HCT116 (cell line): ENCODE data around the gene PPP1R16B. TPM values are rescaled to one million over a fixed set of nuclear protein-coding genes. Genes with fewer than 3 reads are reported as not detected.

ENCODE experiments used
- ATAC-seq: fragments of 200-7000 bp; cut with Tn5 transposase; 2 replicates; pipeline ENCODE4 v1.9.1; 2020; ENCODE audit warnings: mild to moderate bottlenecking, moderate library complexity
- BruUV-seq: library from RNA; stranded (reverse); fragments of 400-500 nt; replicated peaks from 2 replicates; lab custom pipeline; 2021; lab: Mats Ljungman, UMichigan
- CTCF ChIA-PET: fragments of 300-600 bp; sonication (Branson Sonifier 250); formaldehyde crosslinking; loops from one replicate; lab custom pipeline; 2021; ENCODE audit warnings: antibody characterized with exemption; lab: Charles Lee
- POLR2A ChIA-PET: fragments of 300-600, 350-600 bp; sonication (Branson Sonifier 250); formaldehyde crosslinking; loops from one replicate; lab custom pipeline; 2021; ENCODE audit warnings: antibody characterized with exemption; lab: Charles Lee
- RAD21 ChIA-PET, 2 experiments: fragments of 300-600 bp; sonication (Branson Sonifier 250); formaldehyde crosslinking; loops; one replicate each; lab custom pipeline; 2023; ENCODE audit warnings: low total read pairs in 2 of 2; ENCODE audit not compliant: uncharacterized antibody in 2 of 2, unreplicated experiment in 2 of 2, low non-redundant PET in 1 of 2; lab: Charles Lee
- DNase-seq: peaks from one replicate; pipeline ENCODE4 v3.0.0-alpha.2; 2010; ENCODE audit warnings: low read depth, low spot score
- H2AFZ ChIP-seq: fragments of 200-600 bp; shearing (Covaris generic), sonication (generic); 2 replicates; pipeline ENCODE4 v1.6.1; 2017; ENCODE audit warnings: low read depth, mixed run types, mixed read lengths, antibody characterized with exemption, low read length; ENCODE audit not compliant: poor library complexity, severe bottlenecking
- H3K27ac ChIP-seq: 2 replicates; pipeline ENCODE4 v1.5.1; 2012; ENCODE audit warnings: low read depth, low read length
- H3K27me3 ChIP-seq: fragments of 200-600 bp; sonication (generic); 2 replicates; pipeline ENCODE4 v1.6.1; 2016; ENCODE audit warnings: mixed run types, low read length, mixed read lengths; ENCODE audit not compliant: insufficient read depth
- H3K36me3 ChIP-seq, 2 experiments: fragments of 200-500 bp in 1 of 2; fragments of 200-600 bp in 1 of 2; sonication (Bioruptor generic) in 1 of 2; sonication (generic) in 1 of 2; 2 replicates each; pipeline versions ENCODE4 v1.5.1 to v1.6.1; 2014 to 2016; ENCODE audit warnings: low read length in 2 of 2, inconsistent platforms in 1 of 2, mixed read lengths in 1 of 2, mixed run types in 1 of 2; ENCODE audit not compliant: insufficient read depth in 2 of 2, control insufficient read depth in 1 of 2
- H3K4me1 ChIP-seq, 2 experiments: fragments of 200-600 bp in 1 of 2; sonication (generic) in 1 of 2; 2 replicates each; pipeline versions ENCODE4 v1.5.1 to v1.6.1; 2012 to 2017; ENCODE audit warnings: low read length in 2 of 2, inconsistent platforms in 1 of 2, mild to moderate bottlenecking in 1 of 2, mixed read lengths in 1 of 2, mixed run types in 1 of 2, moderate library complexity in 1 of 2; ENCODE audit not compliant: insufficient read depth in 2 of 2, control insufficient read depth in 1 of 2
- H3K4me2 ChIP-seq: fragments of 200-600 bp; sonication (generic); 2 replicates; pipeline ENCODE4 v1.6.1; 2017; ENCODE audit warnings: mixed run types, low read length, mixed read lengths
- H3K4me3 ChIP-seq, 2 experiments: fragments of 200-600 bp in 1 of 2; sonication (generic) in 1 of 2; replicated peaks in 1 of 2; 2 replicates each; pipeline ENCODE4 v1.5.1; 2011 to 2016; ENCODE audit warnings: low read length in 2 of 2, control low read depth in 1 of 2, low read depth in 1 of 2, mild to moderate bottlenecking in 1 of 2, mixed read lengths in 1 of 2, mixed run types in 1 of 2
- H3K79me2 ChIP-seq: fragments of 200-600 bp; sonication (generic); 2 replicates; pipeline ENCODE4 v1.6.1; 2017; ENCODE audit warnings: mild to moderate bottlenecking, mixed run types, low read length, moderate library complexity, mixed read lengths; ENCODE audit not compliant: insufficient read depth
- H3K9ac ChIP-seq: fragments of 200-600 bp; sonication (generic); 2 replicates; pipeline ENCODE4 v1.6.1; 2016; ENCODE audit warnings: low read length, mixed read lengths
- H3K9me2 ChIP-seq: fragments of 200-600 bp; sonication (generic), shearing (Covaris generic); 2 replicates; pipeline ENCODE4 v1.6.1; 2017; ENCODE audit warnings: mixed run types, mild to moderate bottlenecking, moderate library complexity; ENCODE audit not compliant: insufficient read depth
- H3K9me3 ChIP-seq, 2 experiments: fragments of 200-500 bp in 1 of 2; fragments of 200-600 bp in 1 of 2; sonication (Bioruptor generic) in 1 of 2; sonication (generic) in 1 of 2; 2 replicates each; pipeline ENCODE4 v1.6.1; 2014 to 2017; ENCODE audit warnings: low read length in 2 of 2, mixed read lengths in 2 of 2, inconsistent platforms in 1 of 2, low read depth in 1 of 2, mild to moderate bottlenecking in 1 of 2, mixed run types in 1 of 2, moderate library complexity in 1 of 2; ENCODE audit not compliant: control insufficient read depth in 1 of 2, insufficient read depth in 1 of 2
- H4K20me1 ChIP-seq: fragments of 200-600 bp; sonication (generic), shearing (Covaris generic); 2 replicates; pipeline ENCODE4 v1.6.1; 2017; ENCODE audit warnings: mixed run types, mild to moderate bottlenecking, moderate library complexity; ENCODE audit not compliant: insufficient read depth
- CBX3 ChIP-seq: IDR thresholded peaks from 2 replicates; pipeline ENCODE4 v1.6.1; 2012; ENCODE audit warnings: low read depth
- CEBPB ChIP-seq: IDR thresholded peaks from 2 replicates; pipeline ENCODE4 v1.6.1; 2012; ENCODE audit warnings: low read depth
- CTCF ChIP-seq, 3 experiments: fragments of 200-600 bp in 1 of 3; sonication (generic) in 1 of 3; IDR thresholded peaks in 2 of 3; conservative IDR thresholded peaks in 1 of 3; 2 replicates each; pipeline ENCODE4 v1.5.1; 2012 to 2017; ENCODE audit warnings: low read depth in 2 of 3, low read length in 2 of 3, antibody characterized with exemption in 1 of 3, borderline replicate concordance in 1 of 3, control low read depth in 1 of 3, mild to moderate bottlenecking in 1 of 3, mixed read lengths in 1 of 3, mixed run types in 1 of 3, moderate library complexity in 1 of 3; ENCODE audit not compliant: insufficient read depth in 1 of 3
- ELF1 ChIP-seq: IDR thresholded peaks from 2 replicates; pipeline ENCODE4 v1.6.1; 2012; ENCODE audit warnings: low read depth, borderline replicate concordance
- EZH2 ChIP-seq: fragments of 200-600 bp; sonication (generic); IDR thresholded peaks from 2 replicates; pipeline ENCODE4 v1.6.1; 2017; ENCODE audit warnings: antibody characterized with exemption, mixed run types
- EZH2phosphoT487 ChIP-seq: fragments of 200-600 bp; IDR thresholded peaks from 2 replicates; pipeline ENCODE4 v1.6.1; 2018; ENCODE audit warnings: antibody characterized with exemption, borderline replicate concordance
- JUND ChIP-seq: IDR thresholded peaks from 2 replicates; pipeline ENCODE4 v1.6.1; 2012
- POLR2A ChIP-seq: IDR thresholded peaks from 2 replicates; pipeline ENCODE4 v1.7.0; 2011; ENCODE audit warnings: borderline replicate concordance; ENCODE audit not compliant: insufficient read depth, insufficient read length; ENCODE audit errors: extremely low read depth
- POLR2AphosphoS5 ChIP-seq: IDR thresholded peaks from 2 replicates; pipeline ENCODE4 v1.6.1; 2011; ENCODE audit warnings: mild to moderate bottlenecking, low read depth, low read length, moderate library complexity
- RAD21 ChIP-seq: IDR thresholded peaks from 2 replicates; pipeline ENCODE4 v1.6.1; 2012; ENCODE audit warnings: low read depth, mild to moderate bottlenecking
- SIN3A ChIP-seq: IDR thresholded peaks from 2 replicates; pipeline ENCODE4 v1.6.1; 2012; ENCODE audit warnings: low read depth
- SP1 ChIP-seq: IDR thresholded peaks from 2 replicates; pipeline ENCODE4 v1.6.1; 2012; ENCODE audit warnings: low read depth
- YY1 ChIP-seq: IDR thresholded peaks from 2 replicates; pipeline ENCODE4 v1.6.1; 2011; ENCODE audit warnings: low read length, low read depth, moderate library complexity, mild to moderate bottlenecking; ENCODE audit not compliant: insufficient replicate concordance; ENCODE audit errors: extremely low read depth
- intact Hi-C: fragments of 100-400 bp; cut with micrococcal nuclease; formaldehyde crosslinking; loops from 2 replicates; pipeline ENCODE4 v1.10.0; 2022
- total RNA-seq: library from RNA; stranded (reverse); gene quantifications from one replicate; pipeline ENCODE4 v1.2.1, GENCODE V29; 2021; ENCODE audit not compliant: unreplicated experiment
- TF ChIP-seq, protein P1 (sequence below): IDR thresholded peaks from 2 replicates; pipeline ENCODE4 v1.6.1; 2012
- TF ChIP-seq, protein P2 (sequence below): IDR thresholded peaks from 2 replicates; pipeline ENCODE4 v1.6.1; 2012

Gene PPP1R16B
- total RNA-seq, 1 experiment from 2014 or later: 0.52 TPM

DNA sequence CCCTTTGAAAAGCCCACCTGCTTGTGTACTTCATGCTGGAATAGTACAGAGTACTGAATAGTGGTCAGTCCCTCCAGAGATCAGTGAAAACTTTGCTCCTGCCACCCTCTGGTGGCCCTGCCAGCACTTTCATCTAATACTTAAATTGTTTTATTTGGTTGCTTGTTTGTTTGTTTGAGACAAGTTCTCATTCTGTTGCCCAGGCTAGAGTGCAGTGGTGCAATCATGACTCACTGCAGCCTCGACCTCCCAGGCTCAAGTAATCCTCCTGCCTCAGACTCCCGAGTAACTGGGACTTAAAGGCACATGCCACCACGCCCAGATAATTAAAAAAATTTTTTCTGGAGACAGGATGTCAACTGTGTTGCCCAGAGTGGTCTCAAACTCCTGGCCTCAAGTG is 129.8 kb downstream of the PPP1R16B start:
- POLR2A ChIA-PET: no interaction called here
- peaks cover 7% of the 10 kb centered on the region; the same call in 1 of the 2 replicates for H4K20me1 ChIP-seq
- no peak overlapping the region for H3K27ac ChIP-seq
- CTCF ChIA-PET: no interaction called here
- H3K9me3 ChIP-seq: no peaks in the 10 kb centered on the region
- no peaks in the 10 kb centered on the region for H3K9me2 ChIP-seq
- TF ChIP-seq CEBPB: peak; percentile 24; the same call in 1 of the 2 replicates
- peak; percentile 22 to 45 (median 28); a peak in 4 of 6 replicates for TF ChIP-seq CTCF (IDR thresholded peaks at IDR 0.05 in 2 of 3, conservative IDR thresholded peaks at IDR 0.05 in 1 of 3; ENCODE audit: borderline replicate concordance in 1 of 3, insufficient read depth in 1 of 3, low read depth in 2 of 3, low read length in 2 of 3)
- no peak for TF ChIP-seq SP1
- TF ChIP-seq, protein P1, sequence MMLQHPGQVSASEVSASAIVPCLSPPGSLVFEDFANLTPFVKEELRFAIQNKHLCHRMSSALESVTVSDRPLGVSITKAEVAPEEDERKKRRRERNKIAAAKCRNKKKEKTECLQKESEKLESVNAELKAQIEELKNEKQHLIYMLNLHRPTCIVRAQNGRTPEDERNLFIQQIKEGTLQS: no peak
- TF ChIP-seq, protein P2, sequence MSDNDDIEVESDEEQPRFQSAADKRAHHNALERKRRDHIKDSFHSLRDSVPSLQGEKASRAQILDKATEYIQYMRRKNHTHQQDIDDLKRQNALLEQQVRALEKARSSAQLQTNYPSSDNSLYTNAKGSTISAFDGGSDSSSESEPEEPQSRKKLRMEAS: no peak
- no peak for TF ChIP-seq YY1
- peak; percentile 45; the same call in 1 of the 2 replicates for TF ChIP-seq RAD21
- no peak for TF ChIP-seq EZH2
- TF ChIP-seq ELF1: no peak
- no peak for TF ChIP-seq POLR2A
- TF ChIP-seq CBX3: no peak
- no peak for TF ChIP-seq EZH2phosphoT487
- TF ChIP-seq SIN3A: no peak
- no peak for TF ChIP-seq POLR2AphosphoS5
- no peak for TF ChIP-seq JUND
- intact Hi-C loops: no loop called here
- H3K4me3 ChIP-seq: no peak overlapping the region
- H3K9ac ChIP-seq: no peak overlapping the region
- ATAC-seq (peak; percentile 76), DNase-seq (no peak)
- RAD21 ChIA-PET: no interaction called here
- peaks cover 16 to 25% of the 10 kb centered on the region in 2 experiments for H3K4me1 ChIP-seq
- H3K79me2 ChIP-seq: peaks cover 100% of the 10 kb centered on the region
- BruUV-seq: no TSS peak
- no peaks in the 10 kb centered on the region for H3K27me3 ChIP-seq
- H3K4me2 ChIP-seq: peak overlapping the region; percentile 36
- H3K36me3 ChIP-seq: peaks cover 16 to 52% of the 10 kb centered on the region in 2 experiments
- no peak overlapping the region for H2AFZ ChIP-seq
